Measurements from ENCODE around the gene RASGRP4.
"Not testable (repeated sequence)": the region's sequence is repeated elsewhere in the genome, so short reads cannot be mapped to it uniquely, and the experiment has no call there.

Gene RASGRP4

DNA sequence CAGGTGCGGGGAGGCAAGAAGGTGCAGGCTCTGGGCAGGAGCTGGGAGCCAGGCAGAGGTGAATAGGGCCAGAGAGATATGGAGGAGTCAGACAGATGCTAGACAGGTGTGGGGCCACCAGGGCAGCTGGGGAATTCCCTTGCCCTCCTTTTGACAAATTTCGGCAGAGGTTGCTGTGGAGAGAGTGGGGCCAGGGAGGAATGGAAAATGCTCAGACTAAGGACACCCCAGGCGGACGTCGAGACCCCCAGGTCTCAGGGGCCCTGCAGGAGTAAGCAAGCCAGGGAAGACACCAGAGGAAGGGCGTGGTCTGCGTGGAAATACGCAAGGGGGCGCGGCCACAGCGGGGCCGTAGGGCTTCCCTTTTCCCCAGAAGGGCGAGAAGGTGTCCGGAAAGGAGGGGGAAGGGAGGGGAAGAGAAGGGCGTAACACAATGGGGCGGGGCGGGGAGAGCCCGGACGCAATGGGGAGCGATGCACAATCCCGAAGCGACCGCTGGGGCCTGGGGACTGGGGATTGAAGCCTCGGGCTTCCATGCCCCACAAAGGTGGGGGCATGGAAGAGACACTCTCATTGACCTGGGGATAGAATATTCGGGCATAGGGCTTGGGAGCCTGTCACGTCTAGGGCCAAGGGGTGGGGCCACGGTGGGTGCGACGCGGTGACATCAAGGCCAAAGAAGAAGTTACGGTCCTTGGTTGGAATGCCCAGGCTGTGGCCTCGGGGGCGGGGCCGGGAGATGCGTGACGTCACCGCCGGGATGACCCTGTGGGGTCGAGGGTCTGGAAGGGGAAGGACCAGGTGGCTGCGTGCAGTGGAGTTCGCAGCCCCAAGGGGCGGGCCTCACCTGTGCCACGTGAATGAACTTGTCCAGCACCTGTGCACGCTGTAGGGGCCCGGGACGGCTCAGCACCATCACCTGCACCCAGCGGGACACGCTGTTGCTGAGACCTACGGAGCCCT is 8.2 kb downstream of the RASGRP4 start:
- in situ Hi-C loops (cut with HindIII; ENCODE audit: low sequenced_read_pairs), result no loop called here

DNA sequence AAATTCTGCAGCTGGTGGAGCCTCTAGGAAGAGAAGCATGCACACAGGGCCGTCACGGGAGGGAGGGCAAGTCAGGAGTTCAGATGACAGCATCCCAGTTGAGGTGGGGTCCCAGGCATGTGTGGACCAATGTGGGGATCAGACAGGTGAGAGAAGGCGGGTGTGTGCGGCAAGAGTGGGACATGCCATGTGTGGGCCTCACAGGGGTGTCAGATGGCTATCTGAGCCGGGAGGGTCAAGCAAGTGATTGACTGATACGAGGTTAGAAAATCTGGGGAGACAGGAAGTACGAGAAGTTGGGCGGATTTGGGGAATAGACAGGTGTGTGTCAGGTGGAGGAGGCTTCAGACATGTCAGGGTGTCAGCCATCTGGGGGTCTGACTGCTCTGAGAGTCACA is 8.9 kb downstream of the RASGRP4 start:
- in situ Hi-C loops (cut with HindIII; ENCODE audit: low sequenced_read_pairs), result no loop called here

DNA sequence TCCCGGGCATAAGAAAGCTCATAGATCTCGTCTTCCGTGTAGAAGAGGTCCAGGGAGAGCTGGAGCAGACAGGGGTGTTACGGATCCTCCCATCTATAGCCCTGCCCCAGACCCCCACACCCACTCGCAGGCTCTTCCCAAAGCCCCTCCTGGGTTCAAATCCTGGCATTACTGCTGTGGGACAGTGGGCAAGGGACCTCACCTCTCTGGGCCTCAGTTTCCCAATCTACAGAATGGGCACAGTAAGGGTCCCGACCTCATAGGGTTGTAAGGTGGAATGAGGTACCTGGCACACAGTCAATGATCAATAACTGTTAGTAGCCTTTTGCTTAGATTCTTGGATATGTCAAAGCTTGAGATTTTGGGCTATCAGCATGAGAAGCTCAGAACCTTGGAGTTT is 12.6 kb downstream of the RASGRP4 start:
- in situ Hi-C loops (cut with HindIII; ENCODE audit: low sequenced_read_pairs), result no loop called here

DNA sequence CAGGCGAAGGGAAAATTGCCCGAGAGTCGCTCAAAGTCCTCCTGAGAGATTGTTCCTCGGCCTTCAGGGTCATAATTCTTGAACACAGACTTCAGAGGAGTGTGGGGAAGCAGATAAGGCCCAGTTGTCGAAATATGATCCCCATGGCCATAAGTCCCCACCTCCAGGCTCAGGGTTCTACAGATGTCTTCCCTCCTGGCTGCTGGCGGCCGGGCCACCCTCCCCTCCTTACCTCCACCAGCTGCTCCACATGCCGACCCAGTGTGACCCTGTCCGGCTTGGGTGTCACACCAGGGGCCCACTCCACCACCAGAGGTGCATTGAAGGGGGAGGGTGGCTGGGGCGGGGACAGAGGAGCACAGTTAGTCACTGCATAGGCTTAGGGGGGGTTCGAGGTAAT is 13.1 kb downstream of the RASGRP4 start:
- in situ Hi-C loops (cut with HindIII; ENCODE audit: low sequenced_read_pairs), result no loop called here

DNA sequence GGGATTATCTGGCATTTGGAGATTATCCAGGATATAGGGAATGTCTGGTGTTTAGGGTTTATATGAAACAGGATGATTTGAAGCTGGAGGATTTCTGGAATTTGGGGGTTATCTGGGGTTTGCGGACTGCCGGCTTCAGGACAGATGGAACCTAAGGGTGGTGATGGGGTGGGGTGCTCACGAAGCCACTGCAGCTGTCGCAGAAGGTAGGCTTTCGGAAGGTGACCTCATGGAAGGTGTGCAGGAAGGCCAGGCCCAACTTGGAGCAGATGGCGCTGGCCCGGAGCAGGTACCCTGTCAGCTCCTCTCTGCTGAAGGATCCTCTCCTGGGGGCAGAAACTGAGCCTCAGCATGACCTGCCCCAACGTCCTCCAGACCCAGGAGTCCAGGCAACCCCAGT is 13.5 kb downstream of the RASGRP4 start:
- in situ Hi-C loops (cut with HindIII; ENCODE audit: low sequenced_read_pairs), result no loop called here

DNA sequence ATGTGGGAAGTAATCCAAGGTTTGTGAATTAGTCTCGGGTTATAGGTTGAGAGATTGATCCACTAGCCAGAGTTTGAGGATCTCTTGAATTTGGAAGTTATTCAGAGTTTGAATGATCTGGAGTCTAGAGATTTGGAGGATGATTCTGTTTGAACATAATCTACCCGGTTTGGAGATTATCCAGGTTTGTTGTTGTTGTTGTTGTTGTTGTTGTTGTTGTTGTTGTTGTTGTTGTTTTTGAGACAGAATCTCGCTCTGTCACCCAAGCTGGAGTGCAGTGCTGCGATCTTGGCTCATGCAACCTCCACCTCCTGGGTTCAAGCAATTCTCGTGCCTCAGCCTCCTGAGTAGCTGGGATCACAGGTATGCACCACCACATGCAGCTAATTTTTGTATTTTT is 14.1 kb downstream of the RASGRP4 start:
- in situ Hi-C loops (cut with HindIII; ENCODE audit: low sequenced_read_pairs), result not testable (repeated sequence)

DNA sequence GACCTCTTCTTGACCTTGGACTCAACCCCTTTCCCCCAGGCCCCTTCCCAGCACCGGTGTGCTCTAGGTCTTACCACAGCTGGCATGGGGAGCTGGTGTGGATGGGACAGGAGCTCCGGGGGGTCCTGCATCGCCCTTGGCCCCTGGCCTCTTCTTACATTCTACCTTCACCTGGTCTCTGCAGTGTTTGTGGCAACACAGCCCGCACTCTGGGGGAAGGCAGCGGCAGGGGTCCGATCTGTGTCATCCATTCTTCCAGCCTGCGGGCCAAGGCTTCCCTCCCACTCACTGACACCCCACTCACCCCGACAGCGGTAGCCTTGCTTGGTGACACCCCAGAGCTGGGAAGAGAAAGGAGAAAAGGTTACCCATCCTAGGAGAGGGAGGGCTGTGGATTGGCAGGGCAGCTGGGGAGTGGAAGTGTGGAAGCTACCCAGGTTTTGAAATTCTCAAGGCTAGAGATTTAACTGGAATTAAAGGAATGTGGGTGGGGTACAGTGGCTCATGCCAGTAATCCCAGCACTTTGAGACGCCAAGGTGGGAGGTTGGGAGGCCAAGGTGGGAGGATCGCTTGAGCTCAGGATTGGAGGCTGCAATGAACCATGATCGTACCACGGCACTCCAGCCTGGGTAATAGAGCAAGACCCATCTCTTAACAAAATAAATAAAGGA is 14.8 kb downstream of the RASGRP4 start:
- in situ Hi-C loops (cut with HindIII; ENCODE audit: low sequenced_read_pairs), result no loop called here

DNA sequence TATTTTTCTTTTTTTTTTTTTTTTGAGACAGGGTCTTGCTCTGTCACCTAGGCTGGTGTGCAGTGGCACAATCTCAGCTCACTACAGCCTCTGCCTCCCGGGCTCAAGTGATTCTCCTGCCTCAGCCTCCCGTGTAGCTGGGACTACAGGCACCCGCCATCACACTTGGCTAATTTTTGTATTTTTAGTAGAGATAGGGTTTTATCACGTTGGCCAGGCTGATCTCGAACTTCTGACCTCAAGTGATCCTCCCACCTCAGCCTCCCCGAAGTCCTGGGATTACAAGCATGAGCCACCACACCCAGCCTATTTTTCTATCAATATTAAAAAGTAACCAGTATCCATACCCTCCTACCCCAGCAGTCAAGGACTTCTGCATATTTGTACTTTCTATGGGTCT is 15.6 kb downstream of the RASGRP4 start:
- in situ Hi-C loops (cut with HindIII; ENCODE audit: low sequenced_read_pairs), result not testable (repeated sequence)

DNA sequence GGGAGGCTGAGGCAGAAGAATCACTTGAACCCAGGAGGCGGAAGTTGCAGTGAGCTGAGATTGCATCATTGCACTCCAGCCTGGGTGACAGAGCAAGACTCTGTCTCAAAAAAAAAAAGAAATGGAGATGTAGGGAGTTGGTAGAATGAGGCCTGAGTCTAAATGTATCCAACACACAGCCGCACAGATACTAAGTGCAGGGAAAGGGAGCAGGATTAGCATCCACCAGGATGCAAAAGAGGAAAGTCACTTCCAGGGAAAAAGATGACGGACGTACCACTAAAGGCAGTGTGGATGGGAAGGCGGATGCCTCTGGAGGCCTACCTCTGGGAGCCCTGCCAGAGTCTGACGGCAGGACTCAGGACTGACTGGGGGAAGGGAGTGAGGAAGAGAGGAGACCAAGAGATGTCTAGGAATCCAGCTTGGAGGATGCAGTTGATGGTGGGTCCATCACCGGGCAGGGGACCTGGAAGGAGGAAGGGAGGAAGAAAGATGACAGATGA is 16.3 kb downstream of the RASGRP4 start:
- in situ Hi-C loops (cut with HindIII; ENCODE audit: low sequenced_read_pairs), result no loop called here

DNA sequence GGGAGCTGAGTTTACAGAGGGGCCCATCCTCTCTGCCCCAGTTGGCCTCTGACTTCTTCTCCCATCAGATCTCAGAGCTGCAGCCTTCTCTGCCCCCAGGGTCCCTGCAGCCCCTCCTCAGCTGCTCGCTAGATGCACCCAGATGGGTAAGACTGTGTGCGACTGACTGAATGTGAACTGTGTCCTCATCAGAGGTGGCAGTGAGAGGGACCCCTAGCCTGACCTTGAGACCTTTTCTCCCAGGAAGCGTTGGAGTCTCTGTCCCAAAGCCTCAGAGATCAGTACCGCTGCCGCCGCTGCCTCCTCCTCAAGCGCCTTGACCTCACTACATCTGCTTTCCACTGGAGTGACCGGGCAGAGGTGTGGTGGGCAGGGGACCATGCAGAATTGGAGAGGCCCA is 20.7 kb downstream of the RASGRP4 start:
- in situ Hi-C loops (cut with HindIII; ENCODE audit: low sequenced_read_pairs), result no loop called here

DNA sequence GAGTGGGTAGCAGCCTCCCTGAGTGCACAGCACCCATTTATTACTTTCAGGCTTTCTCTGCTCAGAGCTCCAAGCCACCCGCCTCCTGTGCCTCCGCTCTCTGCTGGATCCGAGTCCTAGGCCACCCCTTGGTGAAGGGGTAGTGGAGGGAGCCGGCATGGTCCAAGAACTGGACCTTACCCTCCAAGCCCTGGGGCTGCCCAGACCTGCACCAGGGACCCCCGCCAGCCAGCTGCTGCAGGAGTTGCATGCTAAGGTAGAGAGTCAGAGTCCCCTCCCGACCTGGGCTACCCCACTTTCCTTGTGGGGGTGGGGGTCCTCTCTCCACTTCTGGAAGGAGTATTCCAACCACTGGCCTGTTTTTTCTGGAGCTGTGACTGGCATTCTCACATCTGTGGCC is 21.2 kb downstream of the RASGRP4 start:
- in situ Hi-C loops (cut with HindIII; ENCODE audit: low sequenced_read_pairs), result no loop called here

DNA sequence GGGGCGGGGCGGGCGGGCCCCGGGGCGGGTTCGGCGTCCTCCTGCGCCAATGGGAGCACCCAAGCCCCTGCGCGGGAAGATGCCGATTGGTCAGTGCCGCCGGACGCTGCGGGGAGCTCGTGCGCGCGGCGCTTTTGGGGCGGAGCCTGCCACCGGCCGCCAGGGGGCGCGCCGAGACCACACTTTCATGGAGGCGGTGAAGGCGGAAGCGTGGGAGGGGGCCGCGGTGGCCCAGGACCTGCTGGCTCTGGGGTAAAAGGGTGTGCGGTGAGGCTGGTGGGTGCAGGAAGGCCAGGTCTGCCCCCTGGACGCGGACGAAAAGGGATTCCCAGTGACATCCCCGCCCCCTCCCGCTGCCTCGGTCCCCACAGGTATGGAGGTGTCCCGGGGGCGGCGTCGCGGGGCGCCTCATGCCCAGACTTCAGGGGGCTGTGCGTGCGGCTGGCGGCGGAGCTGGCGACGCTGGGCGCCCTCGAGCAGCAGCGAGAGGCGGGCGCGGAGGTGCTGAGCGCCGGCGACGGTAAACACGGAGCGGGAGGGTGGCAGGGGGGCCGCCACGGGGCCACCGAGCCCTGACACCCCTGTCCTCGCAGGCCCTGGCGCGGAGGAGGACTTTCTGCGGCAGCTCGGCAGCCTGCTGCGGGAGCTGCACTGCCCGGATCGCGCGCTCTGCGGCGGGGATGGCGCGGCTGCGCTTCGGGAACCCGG is 22.9 kb downstream of the RASGRP4 start, which contains the start of gene FAM98C:
Gene FAM98C, plus strand, starts transcription at position 127 of the 708 bp plus-strand sequence. Its CDS starts 61 bp downstream, at position 188.
- in situ Hi-C loops (cut with HindIII; ENCODE audit: low sequenced_read_pairs), result no loop called here

DNA sequence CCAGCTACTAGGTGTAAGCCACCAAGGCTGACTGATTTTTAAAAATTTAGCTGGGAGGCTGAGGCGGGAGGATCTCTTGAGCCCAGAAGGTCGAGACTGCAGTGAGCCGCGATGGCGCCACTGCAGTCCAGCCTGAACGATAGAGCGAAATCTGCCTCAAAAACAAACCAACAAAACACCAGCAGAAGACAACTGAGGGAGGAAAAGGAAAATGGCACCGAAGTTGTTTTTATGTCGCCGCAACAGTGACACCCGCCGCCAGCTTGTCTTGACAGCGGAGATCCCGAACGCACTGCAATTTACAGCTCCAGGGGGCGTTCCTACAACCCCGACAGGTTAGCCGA is 23.4 kb downstream of the RASGRP4 start:
- in situ Hi-C loops (cut with HindIII; ENCODE audit: low sequenced_read_pairs), result no loop called here

DNA sequence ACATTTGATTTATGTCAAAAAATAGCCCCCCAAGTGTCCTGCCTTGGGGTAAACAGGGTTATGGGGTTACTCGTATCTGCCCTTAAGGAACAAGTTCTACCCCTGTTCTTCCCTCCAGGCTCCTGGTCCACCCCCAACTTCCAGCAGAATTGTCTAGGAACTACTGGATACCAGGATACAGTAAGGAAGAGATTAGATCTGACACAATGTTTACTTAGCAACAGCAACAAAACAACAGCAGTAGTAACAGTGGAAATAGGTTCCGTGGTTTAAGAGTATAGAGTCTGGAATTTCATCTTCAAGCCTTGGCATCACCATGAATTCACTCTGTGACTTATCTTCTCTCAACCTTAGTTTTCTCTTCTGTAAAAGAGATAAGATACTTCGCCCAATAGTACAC is 24.9 kb downstream of the RASGRP4 start:
- in situ Hi-C loops (cut with HindIII; ENCODE audit: low sequenced_read_pairs), result no loop called here

DNA sequence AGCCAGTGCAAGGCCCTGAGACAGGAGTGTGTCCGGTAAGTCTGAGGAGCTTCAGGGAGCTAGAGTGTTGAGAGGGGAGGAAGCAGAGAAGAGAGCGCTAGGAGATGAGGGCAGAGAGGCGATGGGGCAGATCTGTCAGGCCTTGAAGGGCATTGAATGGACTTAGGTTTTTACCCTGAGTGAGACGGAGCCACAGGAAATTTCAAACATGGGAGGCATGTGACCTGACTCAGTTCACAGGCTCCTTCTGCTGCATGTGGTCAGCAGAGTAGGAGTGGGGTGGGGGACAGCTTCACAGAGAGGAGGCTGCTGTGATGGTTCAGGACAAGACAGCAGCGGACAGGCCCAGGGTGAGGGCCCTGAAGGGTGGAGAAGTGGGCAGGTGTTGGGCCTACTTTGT is 25.7 kb downstream of the RASGRP4 start:
- in situ Hi-C loops (cut with HindIII; ENCODE audit: low sequenced_read_pairs), result no loop called here

DNA sequence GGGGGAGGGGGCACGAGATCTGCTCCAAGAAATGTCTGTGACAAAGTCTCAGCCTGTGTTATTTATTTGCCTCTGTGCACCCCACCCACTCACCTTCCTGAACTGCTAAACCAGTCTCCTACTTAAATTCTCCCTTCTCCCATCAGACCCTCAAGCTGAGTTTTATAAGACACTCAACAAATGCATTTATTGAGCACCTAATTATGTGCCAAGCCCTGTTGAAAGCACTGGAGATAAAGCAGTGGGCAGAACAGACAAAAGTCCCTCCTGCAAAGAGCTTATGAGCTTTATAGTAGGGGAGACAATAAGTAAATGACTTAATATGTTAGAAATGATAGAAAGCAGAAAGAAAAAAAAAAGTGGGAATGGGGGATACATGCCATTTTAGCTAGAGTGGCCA is 26.5 kb downstream of the RASGRP4 start:
- in situ Hi-C loops (cut with HindIII; ENCODE audit: low sequenced_read_pairs), result no loop called here

DNA sequence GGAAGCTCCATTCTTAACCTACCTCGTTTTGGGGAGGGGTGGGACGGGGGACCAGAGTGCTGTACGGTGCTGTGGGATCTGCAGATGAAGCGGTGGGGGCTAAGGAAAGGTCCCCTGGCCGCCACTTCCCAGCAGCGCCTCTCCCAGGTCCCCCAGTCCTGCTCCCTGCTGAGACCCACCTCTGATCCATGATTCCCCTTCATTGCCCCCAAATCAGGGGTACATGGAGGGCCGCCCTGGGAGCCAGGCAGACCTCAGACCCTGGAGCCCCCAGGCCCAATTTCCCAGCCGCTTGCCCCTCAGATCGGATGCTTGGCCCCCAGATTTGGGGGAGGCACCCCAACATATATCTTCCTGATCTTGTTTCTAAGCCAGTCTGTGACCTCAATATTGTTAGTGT is 26.9 kb downstream of the RASGRP4 start:
- in situ Hi-C loops (cut with HindIII; ENCODE audit: low sequenced_read_pairs), result no loop called here

DNA sequence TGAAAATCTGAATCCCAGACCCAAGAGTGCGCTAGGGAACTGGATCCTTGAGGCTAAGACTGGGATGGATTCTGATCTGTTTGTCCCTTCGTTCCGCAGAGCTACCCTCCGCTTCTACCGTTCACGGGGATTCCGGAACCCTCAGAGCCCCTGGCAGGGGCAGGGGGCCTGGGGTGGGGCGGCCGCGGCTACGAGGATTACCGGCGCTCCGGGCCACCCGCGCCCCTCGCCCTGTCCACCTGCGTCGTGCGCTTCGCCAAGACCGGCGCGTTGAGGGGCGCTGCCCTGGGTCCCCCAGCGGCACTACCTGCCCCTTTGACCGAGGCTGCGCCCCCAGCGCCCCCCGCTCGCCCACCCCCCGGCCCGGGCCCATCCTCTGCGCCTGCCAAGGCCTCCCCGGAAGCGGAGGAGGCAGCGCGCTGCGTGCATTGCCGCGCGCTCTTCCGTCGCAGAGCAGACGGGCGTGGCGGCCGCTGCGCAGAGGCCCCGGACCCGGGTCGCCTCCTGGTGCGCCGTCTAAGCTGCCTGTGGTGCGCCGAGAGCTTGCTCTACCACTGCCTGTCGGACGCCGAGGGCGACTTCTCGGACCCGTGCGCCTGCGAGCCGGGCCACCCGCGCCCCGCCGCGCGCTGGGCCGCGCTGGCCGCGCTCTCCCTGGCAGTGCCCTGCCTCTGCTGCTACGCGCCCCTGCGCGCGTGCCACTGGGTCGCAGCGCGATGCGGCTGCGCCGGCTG is 30.5 kb downstream of the RASGRP4 start:
- in situ Hi-C loops (cut with HindIII; ENCODE audit: low sequenced_read_pairs), result no loop called here

DNA sequence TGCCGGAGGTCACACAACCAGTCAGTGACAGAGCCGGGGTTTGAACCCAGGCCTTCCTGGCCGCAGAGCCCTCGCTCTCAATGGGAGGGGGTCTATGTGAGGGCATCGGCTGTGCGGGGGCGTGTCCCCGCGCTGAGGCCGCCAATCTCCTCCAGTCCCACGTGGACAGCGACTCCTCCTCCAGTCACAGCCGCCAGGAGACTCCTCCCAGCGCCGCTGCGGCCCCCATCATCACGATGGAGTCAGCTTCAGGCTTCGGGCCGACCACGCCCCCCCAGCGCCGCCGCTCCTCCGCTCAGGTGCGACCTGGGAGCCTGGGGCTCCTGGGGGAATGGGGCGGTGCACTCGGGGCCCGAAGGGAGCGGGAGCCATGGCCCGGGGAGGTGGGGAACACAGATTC is 31.5 kb downstream of the RASGRP4 start:
- in situ Hi-C loops (cut with HindIII; ENCODE audit: low sequenced_read_pairs), result no loop called here

DNA sequence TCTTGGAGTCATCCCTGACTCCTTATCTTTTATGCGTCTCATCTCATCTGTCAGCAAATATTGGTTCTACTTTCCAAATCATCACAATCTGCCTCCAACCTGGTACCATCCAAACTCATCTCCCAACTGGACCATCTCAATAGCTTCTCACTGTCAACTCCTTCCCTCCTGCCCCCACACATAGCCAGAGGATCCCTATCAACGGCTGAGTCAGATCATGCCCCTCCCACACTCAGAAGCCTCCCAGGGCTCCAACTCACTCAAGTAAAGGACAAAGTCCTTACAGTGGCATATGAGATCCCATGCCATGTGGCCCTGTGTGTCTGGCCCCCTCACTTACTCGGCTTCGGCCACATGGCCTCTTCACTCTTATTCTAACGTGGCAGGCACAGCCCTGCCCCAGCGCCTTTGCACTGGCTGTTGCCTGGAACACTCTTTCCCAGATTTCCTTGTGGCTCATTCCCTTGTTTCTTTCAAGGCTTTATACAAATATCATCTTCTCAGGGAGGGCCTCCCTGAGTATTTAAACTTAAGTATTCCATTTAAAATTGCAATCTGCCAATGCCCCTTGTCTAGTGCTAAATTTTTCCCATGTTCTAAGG is 33.2 kb downstream of the RASGRP4 start:
- in situ Hi-C loops (cut with HindIII; ENCODE audit: low sequenced_read_pairs), result no loop called here
